ELR (cell line): Measurements from ENCODE around the gene DLGAP1.

Source experiments
- DNase-seq: peaks from one replicate; pipeline ENCODE4 v3.0.0-alpha.2; 2015; ENCODE audit warnings: low read depth

The DLGAP1 gene

DNA sequence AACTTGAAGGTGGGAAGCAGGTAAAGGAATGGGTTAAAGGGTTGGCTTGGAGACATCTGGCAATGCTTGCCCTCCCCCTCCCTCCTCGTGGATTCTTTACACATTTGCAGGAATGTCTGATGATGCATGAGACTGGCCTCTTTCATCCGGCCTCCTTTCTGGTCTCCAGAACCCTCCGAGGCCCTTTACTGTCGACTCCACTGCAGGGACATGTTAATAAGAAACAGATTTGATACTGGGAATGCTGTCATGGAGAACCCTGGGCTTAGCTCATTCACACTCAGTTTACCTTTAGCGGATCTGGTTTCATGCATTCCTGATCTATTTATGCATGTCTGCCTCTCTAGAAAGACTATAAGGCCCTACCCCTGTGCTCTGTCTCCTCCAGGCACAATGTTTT lies 766.4 kb downstream of the DLGAP1 start:
- peak; percentile 87 for DNase-seq

GRCh38 chr18:3683483-3683882 lies 771.6 kb downstream of the DLGAP1 start:
- no peak for DNase-seq

GRCh38 chr18:3682061-3682460 lies 773.0 kb downstream of the DLGAP1 start:
- DNase-seq: no peak

- DNase-seq: no peak
Observed at GRCh38 chr18:3679241-3679640, 775.9 kb downstream of the DLGAP1 start.

GRCh38 chr18:3675994-3676393 lies 779.1 kb downstream of the DLGAP1 start:
- no peak for DNase-seq

GRCh38 chr18:3675446-3675845 lies 779.7 kb downstream of the DLGAP1 start:
- DNase-seq: peak; percentile 42

DNA sequence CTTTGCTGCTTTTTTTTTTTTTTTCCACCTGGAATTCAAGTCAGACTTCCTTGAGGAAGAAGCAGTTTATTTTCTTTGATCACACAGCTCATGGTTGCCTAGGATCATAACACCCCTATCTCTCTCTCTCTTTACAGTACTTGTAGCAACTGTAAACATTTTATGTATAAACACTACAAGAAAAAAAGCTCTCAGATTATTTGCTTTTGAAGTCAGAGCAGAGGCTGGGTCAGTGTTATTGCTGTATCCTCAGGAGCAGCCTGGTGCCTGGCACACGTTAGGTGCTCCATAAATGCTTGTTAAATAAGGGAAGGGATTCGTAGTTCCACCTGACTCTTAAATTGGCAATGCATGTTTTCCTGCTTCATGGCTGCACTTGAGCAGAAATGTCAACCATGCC lies 783.9 kb downstream of the DLGAP1 start:
- no peak for DNase-seq

DNA sequence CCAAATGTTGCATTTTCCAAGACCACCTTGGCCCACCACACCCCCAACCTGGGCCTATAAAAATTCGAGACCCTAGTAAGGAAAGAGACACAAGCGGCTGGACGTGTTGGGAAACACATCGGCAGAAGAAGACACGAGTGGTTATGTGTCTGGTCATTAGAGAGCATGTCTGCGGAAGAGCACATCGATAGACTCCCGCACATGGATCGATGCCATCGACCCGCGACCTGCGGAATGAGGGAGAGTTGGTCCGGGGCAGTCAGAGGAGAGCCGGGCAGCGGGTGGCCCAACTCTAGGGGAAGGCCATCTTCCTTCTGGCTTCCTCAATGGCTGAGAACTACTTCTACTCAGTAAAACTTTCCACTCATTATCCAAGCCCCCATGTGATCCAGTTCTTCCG lies 785.7 kb downstream of the DLGAP1 start:
- DNase-seq: no peak

DNA sequence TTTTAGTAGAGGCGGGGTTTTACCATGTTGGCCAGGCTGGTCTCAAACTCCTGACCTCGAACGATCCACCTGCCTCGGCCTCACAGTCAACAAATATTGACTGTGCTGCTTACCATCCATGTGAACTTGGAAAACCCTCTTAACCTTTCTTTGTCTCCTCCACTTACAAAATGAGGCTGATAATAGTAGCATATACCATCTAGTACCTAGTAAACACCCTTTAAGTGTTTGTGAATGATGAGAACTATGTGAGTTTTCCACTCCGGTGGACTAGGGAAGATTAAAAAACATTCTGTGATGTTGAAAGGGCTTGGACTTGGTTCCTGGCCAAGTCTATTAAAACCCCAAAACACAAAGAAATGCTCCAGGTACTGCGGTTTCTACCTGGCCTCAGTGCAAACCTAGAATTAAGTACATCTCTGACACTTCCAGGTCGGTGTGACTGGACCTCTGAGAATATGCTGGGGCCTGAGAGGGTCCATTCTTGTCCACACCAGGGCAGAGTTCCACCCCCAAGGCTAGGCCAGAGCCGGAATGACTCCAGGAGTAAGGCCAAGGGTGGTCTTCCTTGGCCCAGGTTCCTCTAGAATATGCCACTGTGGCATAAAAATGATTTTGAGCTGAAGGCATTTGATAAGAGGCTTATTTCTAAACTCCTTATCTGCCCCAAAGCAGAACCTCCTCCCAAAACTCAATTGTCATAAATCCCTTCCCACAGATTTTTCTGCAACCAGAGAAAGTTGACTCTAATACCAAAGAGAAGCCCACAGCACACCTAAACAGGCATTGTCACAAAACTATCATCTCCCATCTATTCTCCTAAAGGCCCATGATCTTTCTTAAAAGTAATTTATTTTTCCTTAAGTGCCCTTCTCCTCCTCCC lies 787.6 kb downstream of the DLGAP1 start:
- no peak for DNase-seq

GRCh38 chr18:3666526-3667254 lies 788.4 kb downstream of the DLGAP1 start:
- no peak for DNase-seq

DNA sequence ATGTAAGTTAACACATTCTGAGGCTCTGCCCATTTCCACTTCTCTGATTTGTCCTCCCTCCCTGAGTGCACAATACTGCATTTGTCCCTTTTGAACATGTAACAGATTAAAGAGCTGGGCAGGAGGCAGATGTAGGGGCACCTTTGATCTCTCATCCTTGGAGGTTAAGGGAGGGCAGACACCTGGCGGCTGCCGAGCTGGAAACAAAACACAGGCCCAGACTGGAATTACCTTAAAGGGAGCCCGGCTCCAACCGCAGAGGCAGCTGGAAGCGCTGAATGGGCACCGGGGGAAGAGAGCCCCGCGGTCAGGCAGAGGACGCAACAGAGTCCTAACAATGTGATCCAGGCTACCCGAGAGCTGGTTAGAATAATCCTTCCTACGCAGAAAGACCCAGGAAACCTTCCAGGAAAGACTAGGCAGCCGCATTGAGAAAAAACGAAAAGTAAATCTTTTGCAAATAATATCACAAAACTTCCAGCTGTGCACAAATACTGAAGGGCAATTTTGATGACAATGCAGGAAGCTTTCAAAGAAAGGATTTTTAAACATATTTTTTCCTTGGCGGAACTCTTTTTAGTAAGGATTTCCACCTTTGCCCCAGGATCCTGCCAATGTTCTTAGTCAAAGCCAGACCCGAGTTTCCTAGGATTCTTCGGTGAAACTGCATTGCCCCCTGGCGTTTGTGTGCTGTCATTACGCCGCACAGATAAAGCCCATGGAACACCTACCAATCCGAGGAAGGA lies 789.2 kb downstream of the DLGAP1 start:
- DNase-seq: peak; percentile 90

DNA sequence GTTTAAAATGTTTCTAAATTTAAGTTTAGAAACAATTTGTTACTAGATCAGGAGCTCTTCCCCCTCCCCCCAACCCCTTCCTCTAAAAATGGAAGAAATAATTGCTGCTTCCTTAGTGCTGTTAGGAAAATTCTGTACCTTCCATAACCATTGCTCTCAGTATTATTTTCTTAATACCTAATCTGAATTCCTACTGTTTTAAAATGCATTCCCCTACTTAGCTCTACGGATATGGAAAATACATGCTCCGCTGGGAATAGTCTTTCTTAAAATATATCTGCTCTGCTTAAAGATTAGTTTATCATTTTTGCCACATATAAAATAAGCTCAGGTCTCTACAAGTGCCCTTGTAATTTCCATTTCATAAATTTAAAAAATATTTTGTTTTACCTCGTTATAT lies 789.9 kb downstream of the DLGAP1 start:
- DNase-seq: no peak

- no peak for DNase-seq
Observed at GRCh38 chr18:3664563-3665178, 790.4 kb downstream of the DLGAP1 start.

DNA sequence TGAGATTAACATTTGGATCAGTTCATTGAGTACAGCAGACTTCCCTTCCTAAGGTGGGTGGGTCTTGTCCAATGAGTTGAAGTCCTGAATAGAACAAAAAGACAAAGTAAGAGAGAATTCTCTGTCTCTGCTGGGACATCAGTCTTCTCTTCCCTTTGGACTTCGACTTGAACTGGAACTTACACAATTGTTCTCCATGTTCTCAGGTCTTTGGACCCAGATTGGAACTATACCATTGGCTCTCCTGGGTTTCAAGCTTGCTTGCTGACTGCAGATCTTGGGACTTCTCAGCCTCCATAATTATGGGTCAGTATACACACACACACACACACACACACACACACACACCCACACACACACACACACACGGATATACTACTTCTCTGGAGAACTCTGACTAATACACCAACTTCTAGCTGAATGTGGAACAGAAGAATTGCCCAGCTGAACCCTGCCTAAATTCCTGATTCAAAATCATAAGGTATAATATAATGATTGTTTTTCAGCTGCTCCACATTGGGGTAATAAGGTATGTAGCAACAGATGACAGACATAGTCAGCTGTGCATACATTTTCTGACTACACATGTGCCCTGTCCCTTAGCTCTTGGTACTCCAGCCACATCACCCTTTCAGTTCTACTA lies 791.1 kb downstream of the DLGAP1 start:
- DNase-seq: no peak

- DNase-seq: no peak
Observed at GRCh38 chr18:3661989-3662388, 793.1 kb downstream of the DLGAP1 start.

GRCh38 chr18:3660739-3661515 lies 794.2 kb downstream of the DLGAP1 start:
- DNase-seq: no peak

GRCh38 chr18:3658529-3658928 lies 796.6 kb downstream of the DLGAP1 start:
- DNase-seq: no peak

- no peak for DNase-seq
Observed at GRCh38 chr18:3655254-3656050, 799.7 kb downstream of the DLGAP1 start.

DNA sequence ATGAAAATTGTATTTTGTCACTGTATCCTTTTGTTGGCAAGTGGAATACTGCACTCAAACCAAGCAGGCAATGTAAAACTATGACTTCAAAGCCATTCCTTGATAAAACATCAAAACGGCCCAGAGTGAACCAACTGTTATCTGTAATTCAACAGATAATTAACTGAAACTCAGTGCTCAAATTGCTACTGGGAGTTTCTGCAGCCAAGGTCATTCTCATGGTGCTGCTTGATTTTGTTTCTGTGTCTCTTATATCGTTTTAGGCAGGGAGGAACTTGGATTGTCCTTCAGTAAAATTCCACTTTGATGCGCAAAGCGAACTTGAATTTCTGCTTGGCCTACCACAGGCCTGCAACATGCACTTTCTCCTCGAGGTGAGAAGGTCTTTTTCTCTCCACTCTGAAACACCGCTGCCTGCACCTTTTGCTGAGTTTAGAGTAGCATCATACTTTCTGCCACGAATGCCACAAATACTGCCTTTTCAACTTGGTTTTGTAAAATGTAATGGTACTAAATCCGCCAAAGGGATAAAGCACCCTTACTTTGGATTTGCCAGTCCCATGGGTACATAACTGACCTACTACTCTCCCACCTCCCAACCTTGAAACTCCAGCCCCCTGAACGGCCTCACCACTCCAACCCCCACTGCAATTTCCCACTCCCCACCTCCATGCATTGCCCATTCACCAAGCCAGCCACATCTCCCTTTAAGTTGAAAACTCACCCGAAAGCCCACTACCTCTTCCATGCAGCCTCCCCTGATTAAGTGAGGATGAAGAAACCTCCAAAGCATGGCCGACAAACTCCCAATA lies 800.5 kb downstream of the DLGAP1 start:
- DNase-seq: no peak
